Fibroblast of the conjunctiva (primary cell): ENCODE measurements around the gene MAD1L1.

Experiments used
- DNase-seq: peaks from one replicate; pipeline ENCODE4 v3.0.0-alpha.2; 2010; ENCODE audit warnings: low read depth

MAD1L1 gene

GRCh38 chr7:2086229-2086628 is 146.5 kb downstream of the MAD1L1 start:
- no peak for DNase-seq

DNA sequence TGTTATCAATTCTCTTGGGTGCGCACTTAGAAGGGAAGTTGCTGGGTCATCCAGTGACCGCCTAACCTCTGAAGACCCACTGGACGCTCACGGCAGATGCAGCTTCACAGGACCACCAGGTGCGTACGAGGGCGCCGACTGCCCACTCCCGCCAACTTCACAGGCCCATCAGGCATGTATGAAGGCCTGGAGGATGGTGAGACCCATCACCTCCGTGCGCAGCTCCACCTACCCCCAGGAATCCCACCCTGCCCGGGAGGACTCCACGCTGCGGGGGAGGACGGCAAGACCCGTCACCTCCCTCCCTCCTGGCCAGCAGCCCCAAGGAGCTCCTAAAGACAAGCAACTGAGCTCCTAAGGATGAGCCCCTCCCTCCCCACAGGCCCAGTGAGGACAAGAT is 146.9 kb downstream of the MAD1L1 start:
- no peak for DNase-seq

- no peak for DNase-seq
Observed at GRCh38 chr7:2084781-2085505, 147.8 kb downstream of the MAD1L1 start.

DNA sequence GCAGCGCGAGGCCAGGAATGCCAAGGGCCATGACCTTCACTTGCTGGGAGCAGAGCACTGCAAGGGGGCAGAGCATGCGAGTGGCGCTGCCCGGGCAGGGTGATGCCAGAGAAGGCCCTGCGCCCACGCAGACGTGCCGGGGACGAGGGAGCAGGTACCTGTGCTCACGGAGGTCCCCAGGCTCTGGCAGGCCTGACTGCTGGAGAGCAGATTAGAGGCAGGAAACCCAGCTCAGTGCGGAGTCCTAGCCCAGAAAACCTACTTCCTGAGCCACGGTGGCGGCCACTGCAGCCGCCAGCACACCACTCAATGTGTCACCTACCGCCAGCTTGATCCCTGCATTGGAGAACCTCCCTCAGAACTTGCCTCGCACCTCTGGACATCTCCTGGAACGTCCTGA is 148.4 kb downstream of the MAD1L1 start:
- no peak for DNase-seq

DNA sequence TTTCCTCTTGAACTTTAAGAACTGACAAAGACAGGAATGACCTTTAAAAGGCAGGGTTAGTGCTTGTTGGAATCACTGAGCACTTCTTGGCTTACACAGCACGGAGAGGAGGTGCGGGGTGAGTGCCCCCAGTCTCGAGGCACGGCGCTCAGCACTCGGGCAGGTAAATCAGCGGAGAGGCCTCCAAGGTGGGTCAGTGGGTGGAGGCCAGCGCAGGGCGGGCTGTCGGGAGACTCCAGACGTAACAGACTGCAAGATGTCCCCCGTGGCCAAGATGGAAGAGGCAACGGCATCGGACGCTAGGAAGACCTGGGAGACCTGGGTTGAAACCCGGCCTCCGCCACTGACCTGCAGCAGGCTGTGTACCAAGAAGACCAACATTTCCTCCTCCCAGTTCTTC is 149.4 kb downstream of the MAD1L1 start:
- no peak for DNase-seq

DNA sequence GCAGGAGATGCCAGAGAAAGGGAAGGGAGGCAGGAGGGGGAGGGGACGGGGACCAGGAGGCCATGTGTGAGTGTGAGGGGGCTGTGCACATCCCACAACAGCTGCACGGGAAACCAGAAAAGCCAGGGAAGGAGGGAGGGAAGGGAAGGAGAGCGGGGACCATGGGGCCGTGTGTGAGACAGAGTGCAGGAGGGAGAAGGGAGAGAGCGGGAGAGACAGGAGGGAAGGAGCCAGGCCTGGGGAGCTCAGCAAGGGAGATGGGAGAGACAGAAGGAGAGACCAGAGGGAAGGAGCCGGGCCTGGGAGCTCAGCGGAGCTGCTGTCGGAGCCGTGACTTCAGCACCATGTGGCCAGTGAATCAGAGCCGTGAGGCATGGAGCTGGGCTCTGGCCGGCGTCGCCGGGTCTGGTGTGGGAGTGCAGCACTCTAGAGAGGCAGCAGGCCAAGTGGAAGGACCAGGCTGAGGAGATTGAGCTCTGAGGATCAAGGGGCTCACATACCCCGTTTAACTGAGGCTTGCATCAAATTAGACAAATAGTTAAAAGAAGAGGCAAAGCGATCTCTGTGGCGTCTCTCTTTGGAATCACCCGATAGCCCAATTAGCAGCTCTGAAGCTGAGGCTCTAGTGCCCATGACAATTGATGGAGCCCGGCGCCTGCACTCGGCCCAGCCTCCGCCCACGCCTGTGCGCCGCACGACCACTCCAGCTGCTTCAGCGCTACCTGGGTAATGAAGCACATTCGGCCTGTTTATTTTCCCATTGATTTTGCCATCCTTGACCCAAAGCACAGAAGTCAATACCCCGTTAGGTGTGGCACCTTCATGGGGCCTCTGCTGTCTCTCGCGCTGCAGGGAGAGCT is 150.4 kb downstream of the MAD1L1 start:
- DNase-seq: no peak

GRCh38 chr7:2081526-2082135 is 151.1 kb downstream of the MAD1L1 start:
- DNase-seq: no peak

- no peak for DNase-seq
Observed at GRCh38 chr7:2080477-2080876, 152.3 kb downstream of the MAD1L1 start.

DNA sequence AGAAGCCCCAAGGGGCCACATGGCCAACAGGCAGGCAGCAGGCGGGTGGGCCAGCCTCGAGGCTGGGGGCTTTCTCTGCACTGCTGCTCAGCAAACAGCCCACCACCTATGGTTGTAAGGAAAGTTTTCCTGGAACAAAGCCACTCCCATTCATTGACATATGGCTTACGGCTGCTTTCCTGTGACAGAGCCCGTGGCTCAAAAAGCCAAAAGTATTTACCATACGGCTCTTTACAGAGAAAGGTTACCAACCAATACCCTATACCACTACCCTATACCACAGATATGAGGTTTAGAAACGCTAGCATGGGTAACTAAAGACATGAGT is 152.7 kb downstream of the MAD1L1 start:
- no peak for DNase-seq

DNA sequence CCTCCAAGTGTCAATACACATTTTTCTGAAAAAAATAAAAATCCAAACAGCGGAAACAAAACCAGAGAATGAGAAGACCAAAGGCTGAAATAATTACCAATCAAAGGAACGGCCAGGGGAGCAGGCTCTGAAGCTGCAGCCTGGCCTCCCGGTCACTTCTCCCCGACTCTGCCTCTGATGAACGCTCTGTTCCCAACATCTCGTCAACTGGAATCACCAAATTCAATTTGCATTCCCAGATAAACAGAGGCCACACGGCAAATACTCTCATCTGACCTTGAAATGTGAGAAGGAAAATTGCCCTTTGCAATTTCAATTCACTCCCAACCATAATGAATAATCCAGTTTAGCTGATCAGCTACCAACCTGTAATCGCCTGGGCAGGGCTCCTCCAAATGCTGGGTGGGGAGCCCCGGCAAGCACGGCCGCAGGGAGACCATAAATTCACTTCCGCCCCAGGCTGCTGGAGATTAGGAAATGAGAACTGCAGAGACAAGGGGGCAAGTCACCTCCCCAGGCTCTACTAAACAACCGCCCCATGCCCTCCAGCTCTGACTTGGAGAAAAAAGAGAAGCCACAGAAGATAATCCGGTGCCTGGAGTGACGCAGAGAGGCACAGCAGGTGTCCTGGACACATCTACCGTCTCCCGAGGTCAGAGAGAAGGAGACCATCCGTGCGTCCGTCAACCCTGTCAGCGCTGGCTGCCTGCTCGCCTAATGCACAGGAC is 153.2 kb downstream of the MAD1L1 start:
- no peak for DNase-seq

GRCh38 chr7:2078899-2079298 is 153.8 kb downstream of the MAD1L1 start:
- no peak for DNase-seq

- no peak for DNase-seq
Observed at GRCh38 chr7:2076649-2077064, 156.1 kb downstream of the MAD1L1 start.

- DNase-seq: no peak
Observed at GRCh38 chr7:2075811-2076210, 156.9 kb downstream of the MAD1L1 start.

GRCh38 chr7:2074691-2075090 is 158.1 kb downstream of the MAD1L1 start:
- DNase-seq: no peak

DNA sequence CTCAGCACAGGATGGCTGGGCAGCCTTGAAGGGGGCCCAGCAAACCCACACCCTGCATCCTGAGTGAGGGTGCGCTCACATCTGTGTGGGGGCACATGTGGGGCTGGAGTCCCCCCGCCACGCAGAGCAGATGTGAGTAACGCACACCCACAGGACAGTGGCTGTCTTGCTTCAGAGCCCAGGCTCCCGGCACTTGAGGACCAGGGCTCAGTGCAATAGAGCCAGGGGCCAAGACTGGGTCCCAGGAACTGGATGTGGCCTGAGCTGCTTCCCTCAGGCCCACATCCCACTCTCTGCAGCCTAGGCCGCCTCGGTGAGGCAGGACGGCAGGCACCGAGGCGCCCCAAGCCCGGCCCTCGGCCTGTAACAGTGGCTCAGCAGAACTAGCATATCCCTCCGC is 159.9 kb downstream of the MAD1L1 start:
- no peak for DNase-seq

DNA sequence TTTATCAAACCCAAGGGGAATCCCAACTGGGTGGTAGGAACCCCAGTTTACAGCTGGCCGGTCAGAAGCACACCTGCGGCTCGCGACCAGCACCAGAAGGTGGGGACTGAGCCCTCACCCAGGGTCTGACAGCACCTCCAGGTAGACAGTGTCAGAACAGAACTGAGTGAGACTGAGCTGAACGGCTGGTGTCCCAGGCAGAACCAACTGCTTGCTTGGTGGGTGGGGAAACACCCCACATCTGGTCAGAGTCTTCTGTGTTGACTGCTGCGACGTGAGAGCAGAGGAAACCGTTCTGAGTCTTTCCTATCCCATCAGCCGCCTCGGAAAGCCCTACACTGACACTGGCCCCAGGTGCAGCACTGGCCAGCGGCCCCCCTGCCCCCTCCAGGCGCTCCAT is 160.7 kb downstream of the MAD1L1 start:
- no peak for DNase-seq

DNA sequence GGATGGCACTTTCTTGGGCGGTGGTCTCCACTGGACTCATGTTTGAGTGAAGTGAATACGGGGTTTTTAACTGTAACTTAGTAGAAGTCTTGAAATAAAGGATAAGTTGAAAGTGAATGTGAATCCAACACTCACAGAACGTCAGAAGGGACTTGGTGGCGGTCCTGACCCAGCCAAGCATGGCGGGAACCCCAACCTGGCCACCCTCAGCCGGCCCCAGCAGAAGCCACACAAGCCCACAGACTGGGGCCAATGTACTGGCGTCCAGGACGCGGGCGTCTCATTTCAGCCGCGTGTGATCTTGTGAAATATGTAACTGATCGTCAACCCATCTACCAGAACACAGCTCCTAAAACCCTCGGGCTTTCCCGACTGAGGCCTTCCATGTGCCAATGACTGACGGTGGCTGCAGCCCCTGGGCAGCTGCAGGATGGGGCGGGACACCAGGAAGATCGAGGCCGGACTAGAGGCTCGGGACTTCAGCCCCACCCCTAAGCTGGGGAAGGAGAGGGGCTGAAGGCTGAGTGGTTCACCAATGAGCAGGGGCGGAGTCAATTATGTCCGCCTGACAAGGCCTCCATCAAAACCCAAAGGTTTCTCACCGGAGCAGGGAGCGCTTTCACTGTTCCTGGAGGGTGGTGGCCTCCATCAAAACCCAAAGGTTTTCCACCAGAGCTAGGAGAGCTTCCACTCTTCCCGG is 161.5 kb downstream of the MAD1L1 start:
- DNase-seq: no peak

- no peak for DNase-seq
Observed at GRCh38 chr7:2070151-2070763, 162.5 kb downstream of the MAD1L1 start.

GRCh38 chr7:2069472-2069860 is 163.3 kb downstream of the MAD1L1 start:
- DNase-seq: no peak

DNA sequence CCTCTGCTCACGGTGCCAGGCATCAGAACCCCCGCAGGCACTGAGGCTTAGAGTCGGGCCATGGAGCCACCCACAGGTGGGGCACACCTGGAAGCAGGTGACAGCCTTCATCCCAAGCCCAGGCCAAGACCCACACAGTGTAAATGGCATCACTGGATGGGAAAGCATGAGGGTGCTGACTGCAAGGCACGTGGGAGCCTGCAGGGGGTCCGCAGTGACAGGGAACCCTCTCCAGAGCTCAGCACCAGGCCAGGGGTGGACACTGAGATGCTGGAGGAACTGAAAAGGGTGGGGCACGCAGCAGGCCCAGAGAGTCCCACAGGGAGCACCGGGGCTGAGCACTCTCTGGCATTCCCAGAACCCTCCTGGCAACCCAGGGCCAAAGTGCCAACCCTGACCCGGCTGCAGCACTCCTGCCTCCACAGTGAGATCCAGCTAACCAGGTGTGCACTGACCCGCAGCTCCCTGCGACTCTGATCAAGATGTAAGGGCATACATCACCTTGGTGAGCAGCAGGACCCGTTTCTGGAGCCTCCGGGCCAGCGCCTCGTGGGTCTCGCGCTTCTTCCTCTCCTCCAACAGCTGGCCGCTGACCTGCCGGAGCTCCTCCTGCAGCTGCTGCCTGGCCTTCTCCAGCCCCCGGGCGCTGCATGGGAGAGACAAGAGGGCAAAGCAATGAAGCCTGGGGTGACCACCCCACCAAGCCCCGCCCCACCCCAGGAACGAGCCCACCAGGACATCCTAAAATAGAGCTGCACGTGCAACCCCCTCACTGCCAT is 163.9 kb downstream of the MAD1L1 start:
- DNase-seq: no peak
